Calu3 (cell line): ENCODE results near the gene LSM11. TPM values are rescaled to one million over a fixed set of nuclear protein-coding genes. Genes with fewer than 3 reads are reported as not detected.
"Not testable (repeated sequence)": the region's sequence is repeated elsewhere in the genome, so short reads cannot be mapped to it uniquely, and the experiment has no call there.

Source experiments
- Bru-seq: library from RNA; stranded (reverse); fragments of 400-500 nt; gene quantifications from one replicate; lab custom pipeline; 2021; lab: Mats Ljungman, UMichigan
- BruChase-seq, 2 experiments: library from RNA; stranded (reverse); fragments of 400-500 nt; gene quantifications; one replicate each; lab custom pipeline; 2021; lab: Mats Ljungman, UMichigan
- BruUV-seq: library from RNA; stranded (reverse); fragments of 400-500 nt; replicated peaks from 2 replicates; lab custom pipeline; 2021; lab: Mats Ljungman, UMichigan
- CTCF ChIA-PET: fragments of 300-600 bp; sonication (Branson Sonifier 250); formaldehyde crosslinking; loops from one replicate; lab custom pipeline; 2022; ENCODE audit warnings: antibody characterized with exemption; lab: Charles Lee
- DNase-seq: peaks from one replicate; pipeline ENCODE4 v3.0.0; 2022
- H3K27ac Mint-ChIP-seq: one replicate; pipeline ENCODE4 v1.8.0; 2022; ENCODE audit warnings: mixed read lengths; ENCODE audit not compliant: unreplicated experiment
- H3K27me3 Mint-ChIP-seq: one replicate; pipeline ENCODE4 v1.8.0; 2022; ENCODE audit warnings: mixed read lengths; ENCODE audit not compliant: unreplicated experiment
- H3K36me3 Mint-ChIP-seq: one replicate; pipeline ENCODE4 v1.8.0; 2022; ENCODE audit warnings: mild to moderate bottlenecking, moderate library complexity, mixed read lengths; ENCODE audit not compliant: insufficient read depth, unreplicated experiment
- H3K4me1 Mint-ChIP-seq: one replicate; pipeline ENCODE4 v1.8.0; 2022; ENCODE audit warnings: mild to moderate bottlenecking, low read depth, mixed read lengths; ENCODE audit not compliant: unreplicated experiment
- H3K4me3 Mint-ChIP-seq: one replicate; pipeline ENCODE4 v1.8.0; 2022; ENCODE audit warnings: mild to moderate bottlenecking, low read depth, moderate library complexity, mixed read lengths; ENCODE audit not compliant: unreplicated experiment
- H3K9me3 Mint-ChIP-seq: one replicate; pipeline ENCODE4 v1.8.0; 2022; ENCODE audit warnings: low read depth, mixed read lengths; ENCODE audit not compliant: unreplicated experiment
- intact Hi-C: fragments of 100-400 bp; cut with micrococcal nuclease; formaldehyde crosslinking; loops from one replicate; pipeline ENCODE4 v1.10.0; 2022; ENCODE audit not compliant: unreplicated experiment
- long read RNA-seq: library from polyadenylated mRNA; stranded (forward); transcript quantifications from one replicate; pipeline ENCODE4 v2.0.0, GENCODE V29; 2022
- total RNA-seq: library from RNA; stranded (reverse); gene quantifications from 2 replicates; pipeline ENCODE4 v1.2.3, GENCODE V29; 2022
- TF ChIP-seq, protein P1 (sequence below): fragments of 200-600 bp; IDR thresholded peaks from one replicate; pipeline ENCODE4 v1.8.0; 2022; ENCODE audit warnings: antibody characterized with exemption; ENCODE audit not compliant: unreplicated experiment

LSM11 gene
- 4.5 and 4.6 TPM in 2 replicates for total RNA-seq
- percentile 61 among the genes with signal in this experiment for Bru-seq, nascent RNA
- percentile 50 among the genes with signal in this experiment for BruChase-seq, experiment 1, labeled RNA remaining after a 6-hour chase
- percentile 71 among the genes with signal in this experiment for BruChase-seq, experiment 2, labeled RNA remaining after a 2-hour chase
- long read RNA-seq = 0 reads

DNA sequence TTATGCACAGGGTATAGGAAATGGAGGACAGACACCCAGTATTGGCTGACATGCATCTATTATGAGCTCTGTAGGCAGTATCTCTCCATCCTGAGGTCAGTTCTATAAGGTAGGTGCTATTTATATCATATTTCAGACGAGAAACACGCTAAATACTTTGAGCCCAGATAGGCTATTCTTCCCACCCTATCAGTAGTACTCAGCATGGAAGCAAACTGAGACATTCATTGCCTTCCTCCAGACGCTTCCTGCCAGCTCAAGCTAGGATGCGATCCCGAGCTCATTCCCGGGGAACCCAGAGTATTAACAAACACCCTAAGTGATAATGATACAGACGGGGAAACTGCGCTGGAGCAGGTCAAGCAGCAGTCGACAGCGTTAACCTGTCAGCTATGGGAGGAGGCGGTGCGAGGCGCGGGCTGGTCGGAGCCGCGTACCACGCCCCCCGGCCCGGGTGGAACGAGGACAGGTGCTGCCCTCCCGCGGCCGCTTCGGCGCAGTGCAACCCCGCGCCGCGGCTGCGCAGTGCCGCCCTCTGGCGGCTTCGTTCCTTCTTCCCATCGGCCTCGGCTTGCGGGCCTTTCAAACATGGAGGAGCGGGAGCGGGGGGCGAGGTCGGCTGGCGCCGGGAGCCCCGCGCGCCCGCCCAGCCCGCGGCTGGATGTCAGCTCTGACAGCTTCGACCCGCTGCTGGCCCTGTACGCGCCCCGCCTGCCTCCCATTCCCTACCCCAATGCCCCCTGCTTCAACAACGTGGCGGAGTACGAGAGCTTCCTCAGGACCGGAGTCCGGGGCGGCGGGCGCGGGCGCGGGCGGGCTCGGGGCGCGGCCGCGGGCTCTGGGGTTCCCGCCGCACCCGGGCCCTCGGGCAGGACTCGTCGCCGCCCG, at the start of gene LSM11:
Gene LSM11, plus strand, starts transcription at position 550 of the 888 bp plus-strand sequence. Its CDS starts 39 bp downstream, at position 589.
- TF ChIP-seq, protein P1, sequence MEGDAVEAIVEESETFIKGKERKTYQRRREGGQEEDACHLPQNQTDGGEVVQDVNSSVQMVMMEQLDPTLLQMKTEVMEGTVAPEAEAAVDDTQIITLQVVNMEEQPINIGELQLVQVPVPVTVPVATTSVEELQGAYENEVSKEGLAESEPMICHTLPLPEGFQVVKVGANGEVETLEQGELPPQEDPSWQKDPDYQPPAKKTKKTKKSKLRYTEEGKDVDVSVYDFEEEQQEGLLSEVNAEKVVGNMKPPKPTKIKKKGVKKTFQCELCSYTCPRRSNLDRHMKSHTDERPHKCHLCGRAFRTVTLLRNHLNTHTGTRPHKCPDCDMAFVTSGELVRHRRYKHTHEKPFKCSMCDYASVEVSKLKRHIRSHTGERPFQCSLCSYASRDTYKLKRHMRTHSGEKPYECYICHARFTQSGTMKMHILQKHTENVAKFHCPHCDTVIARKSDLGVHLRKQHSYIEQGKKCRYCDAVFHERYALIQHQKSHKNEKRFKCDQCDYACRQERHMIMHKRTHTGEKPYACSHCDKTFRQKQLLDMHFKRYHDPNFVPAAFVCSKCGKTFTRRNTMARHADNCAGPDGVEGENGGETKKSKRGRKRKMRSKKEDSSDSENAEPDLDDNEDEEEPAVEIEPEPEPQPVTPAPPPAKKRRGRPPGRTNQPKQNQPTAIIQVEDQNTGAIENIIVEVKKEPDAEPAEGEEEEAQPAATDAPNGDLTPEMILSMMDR = peak; percentile 100
- DNase-seq = peak; percentile 95
- Mint-ChIP-seq H3K4me1 (peaks cover 22% of the 10 kb centered on the region), H3K27ac (peak within 1 kb of the TSS; percentile 88), H3K9me3 (no peaks in the 10 kb centered on the region), H3K36me3 (peaks cover 37% of the 10 kb centered on the region), H3K27me3 (no peaks in the 10 kb centered on the region), H3K4me3 (peak within 1 kb of the TSS; percentile 82)
- CTCF ChIA-PET = interaction anchor here (0.6 to 1.5 kb wide), 9 partner anchors 12 to 417 kb away, joined by 3 to 13 read pairs (median 4); partner anchors contain the start of gene THG1L
- intact Hi-C loops = loop anchor here (1.0 to 10.0 kb wide), 4 partner anchors 74 to 594 kb away; no protein-coding TSS in a partner anchor
- BruUV-seq = no TSS peak

DNA sequence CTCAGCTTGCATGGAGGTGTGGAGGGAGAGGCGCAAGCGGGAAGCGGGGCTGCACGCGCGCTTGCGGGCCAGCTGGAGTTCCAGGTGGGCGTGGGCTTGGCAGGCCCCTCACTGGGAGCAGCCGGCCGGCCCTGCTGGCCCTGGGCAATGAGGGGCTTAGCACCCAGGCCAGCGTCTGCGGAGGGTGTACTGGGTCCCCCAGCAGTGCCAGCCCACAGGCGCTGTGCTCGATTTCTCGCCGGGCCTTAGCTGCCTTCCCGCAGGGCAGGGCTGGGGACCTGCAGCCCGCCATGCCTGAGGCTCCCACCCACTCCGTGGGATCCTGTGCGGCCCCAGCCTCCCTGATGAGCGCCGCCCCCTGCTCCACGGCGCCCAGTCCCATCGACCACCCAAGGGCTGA, 49.7 kb upstream of the LSM11 start:
- H3K4me1 Mint-ChIP-seq, CTCF ChIA-PET, H3K27me3 Mint-ChIP-seq, H3K36me3 Mint-ChIP-seq, DNase-seq, H3K9me3 Mint-ChIP-seq, H3K27ac Mint-ChIP-seq, H3K4me3 Mint-ChIP-seq, BruUV-seq, intact Hi-C loops: not testable (repeated sequence)

DNA sequence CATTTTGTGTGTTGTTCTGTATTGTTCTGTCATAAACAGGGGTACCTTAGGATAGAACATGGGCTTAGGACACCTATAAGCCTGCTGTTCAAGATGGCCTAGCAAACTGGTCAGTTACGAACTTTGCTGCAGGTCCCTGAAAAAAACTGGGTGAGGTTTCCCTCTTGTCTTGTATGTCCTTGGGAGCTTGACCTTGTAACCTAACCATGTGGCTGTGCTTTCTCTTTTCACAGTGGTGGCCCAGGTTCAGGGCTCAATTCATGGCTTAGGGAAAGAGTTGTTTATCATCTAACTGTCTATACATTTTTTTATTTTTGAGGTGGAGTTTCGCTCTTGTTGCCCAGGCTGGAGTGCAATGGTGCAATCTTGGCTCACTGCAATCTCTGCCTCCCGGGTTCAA, 47.4 kb upstream of the LSM11 start:
- DNase-seq, H3K36me3 Mint-ChIP-seq, H3K4me1 Mint-ChIP-seq, H3K4me3 Mint-ChIP-seq, H3K27ac Mint-ChIP-seq, intact Hi-C loops, BruUV-seq, H3K27me3 Mint-ChIP-seq, H3K9me3 Mint-ChIP-seq: not testable (repeated sequence)
- CTCF ChIA-PET = interaction anchor here (0.6 kb wide), 1 partner anchor 172 kb away, joined by 3 read pairs; no protein-coding TSS in a partner anchor

DNA sequence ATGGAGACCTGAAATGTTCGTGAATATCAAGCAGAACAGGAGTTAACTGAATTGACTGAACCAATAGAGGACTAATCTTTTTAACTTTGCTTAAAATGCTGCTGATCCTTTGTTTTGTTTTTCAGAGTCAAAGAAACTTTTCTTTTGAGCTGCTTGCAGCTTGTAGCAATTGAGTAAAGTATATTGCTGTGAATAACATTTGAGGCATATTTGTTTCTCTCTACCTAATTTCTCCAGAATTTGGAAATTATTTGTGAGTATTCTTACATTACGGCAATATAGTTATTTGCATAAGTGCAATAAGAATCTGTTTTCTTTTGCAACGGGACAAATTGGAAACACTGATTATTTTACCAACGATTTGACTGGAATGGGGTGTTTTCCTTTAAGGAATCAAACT, 44.8 kb upstream of the LSM11 start:
- CTCF ChIA-PET, BruUV-seq, H3K4me1 Mint-ChIP-seq, H3K9me3 Mint-ChIP-seq, DNase-seq, H3K4me3 Mint-ChIP-seq, H3K27me3 Mint-ChIP-seq, H3K27ac Mint-ChIP-seq, intact Hi-C loops, H3K36me3 Mint-ChIP-seq: not testable (repeated sequence)

DNA sequence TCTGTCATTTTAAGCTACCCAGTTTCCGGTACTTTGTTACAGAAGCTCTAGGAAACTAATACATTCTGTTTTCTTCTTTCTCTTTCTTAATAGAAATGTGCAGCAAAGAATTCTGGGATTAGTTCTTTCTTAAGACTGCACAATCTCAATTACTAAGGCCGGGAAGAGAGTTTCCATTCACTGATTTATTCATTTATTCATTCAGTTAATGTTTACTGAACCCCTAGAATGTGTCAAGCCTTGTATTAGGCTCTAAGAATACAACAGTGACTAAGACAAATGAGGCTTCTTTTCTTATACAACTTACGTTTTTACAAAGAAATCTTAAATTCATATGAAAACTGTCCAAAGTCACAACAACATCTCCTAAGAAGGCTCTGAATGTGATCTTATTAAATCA, 39.8 kb upstream of the LSM11 start:
- H3K27ac Mint-ChIP-seq = no peak overlapping the region
- H3K27me3 Mint-ChIP-seq = no peaks in the 10 kb centered on the region
- no peaks in the 10 kb centered on the region for H3K9me3 Mint-ChIP-seq
- TF ChIP-seq, protein P1 = no peak
- CTCF ChIA-PET = no interaction called here
- H3K36me3 Mint-ChIP-seq = no peaks in the 10 kb centered on the region
- no peak overlapping the region for H3K4me3 Mint-ChIP-seq
- BruUV-seq = no TSS peak
- no peak for DNase-seq
- no peaks in the 10 kb centered on the region for H3K4me1 Mint-ChIP-seq
- intact Hi-C loops = no loop called here
